Neuronal stem cell (in vitro differentiated cells): ENCODE measurements around the gene CAMTA1.

Source experiments
- DNase-seq: peaks from one replicate; pipeline ENCODE4 v3.0.0-alpha.2; 2013; ENCODE audit warnings: low spot score
- H2AFZ ChIP-seq: one replicate; pipeline ENCODE4 v1.6.1; 2013; ENCODE audit warnings: mild to moderate bottlenecking, low read length, inconsistent platforms
- H2AK5ac ChIP-seq: 2 replicates; pipeline ENCODE4 v1.6.1; 2013; ENCODE audit warnings: low read depth, mild to moderate bottlenecking, inconsistent platforms, low read length, moderate library complexity, mixed read lengths
- H2BK120ac ChIP-seq: 2 replicates; pipeline ENCODE4 v1.6.1; 2013; ENCODE audit warnings: low read depth, mild to moderate bottlenecking, inconsistent platforms, low read length, moderate library complexity, mixed read lengths
- H2BK12ac ChIP-seq: one replicate; pipeline ENCODE4 v1.6.1; 2013; ENCODE audit warnings: low read length, inconsistent platforms
- H2BK15ac ChIP-seq: 2 replicates; pipeline ENCODE4 v1.6.1; 2013; ENCODE audit warnings: mild to moderate bottlenecking, low read length, inconsistent platforms, mixed read lengths
- H2BK5ac ChIP-seq: one replicate; pipeline ENCODE4 v1.6.1; 2013; ENCODE audit warnings: inconsistent platforms, mild to moderate bottlenecking, low read length, moderate library complexity
- H3K14ac ChIP-seq: one replicate; pipeline ENCODE4 v1.6.1; 2013; ENCODE audit warnings: low read length, inconsistent platforms
- H3K18ac ChIP-seq: 2 replicates; pipeline ENCODE4 v1.6.1; 2013; ENCODE audit warnings: low read length, inconsistent platforms
- H3K23ac ChIP-seq: 2 replicates; pipeline ENCODE4 v1.6.1; 2013; ENCODE audit warnings: low read depth, mild to moderate bottlenecking, mixed read lengths, low read length, inconsistent platforms; ENCODE audit not compliant: poor library complexity
- H3K27ac ChIP-seq: replicated peaks from 3 replicates; pipeline ENCODE4 v1.5.1; 2013; ENCODE audit warnings: low read length, inconsistent platforms
- H3K27me3 ChIP-seq, 3 experiments: 2 replicates each; pipeline ENCODE4 v1.6.1; 2013; ENCODE audit warnings: low read length in 3 of 3, mild to moderate bottlenecking in 2 of 3, inconsistent platforms in 1 of 3, low read depth in 1 of 3, mixed read lengths in 1 of 3, moderate library complexity in 1 of 3; ENCODE audit not compliant: control insufficient read depth in 3 of 3, insufficient read depth in 3 of 3
- H3K36me3 ChIP-seq, 2 donors: replicated peaks in 1 of 2; 2 replicates each; pipeline ENCODE4 v1.6.1; 2013; ENCODE audit warnings: low read length in 2 of 2; ENCODE audit not compliant: control insufficient read depth in 2 of 2, insufficient read depth in 2 of 2
- H3K4ac ChIP-seq: 2 replicates; pipeline ENCODE4 v1.6.1; 2013; ENCODE audit warnings: inconsistent platforms, mild to moderate bottlenecking, low read length, moderate library complexity
- H3K4me1 ChIP-seq, 2 donors: 1 replicate in 1 of 2; 2 replicates in 1 of 2; pipeline ENCODE4 v1.6.1; 2013; ENCODE audit warnings: low read length in 2 of 2, low read depth in 1 of 2; ENCODE audit not compliant: control insufficient read depth in 2 of 2, insufficient read depth in 1 of 2
- H3K4me2 ChIP-seq: one replicate; pipeline ENCODE4 v1.6.1; 2013; ENCODE audit warnings: mild to moderate bottlenecking, low read length, inconsistent platforms; ENCODE audit not compliant: insufficient read depth, poor library complexity, severe bottlenecking
- H3K4me3 ChIP-seq, 2 donors: 2 replicates each; pipeline ENCODE4 v1.5.1; 2013; ENCODE audit warnings: low read length in 2 of 2, mild to moderate bottlenecking in 2 of 2, inconsistent platforms in 1 of 2, moderate library complexity in 1 of 2
- H3K79me1 ChIP-seq: one replicate; pipeline ENCODE4 v1.6.1; 2013; ENCODE audit warnings: low read depth, mild to moderate bottlenecking, inconsistent platforms, low read length, moderate library complexity
- H3K9ac ChIP-seq: one replicate; pipeline ENCODE4 v1.6.1; 2013; ENCODE audit warnings: mild to moderate bottlenecking, low read depth, low read length, inconsistent platforms; ENCODE audit not compliant: poor library complexity
- H3K9me3 ChIP-seq, 2 donors: replicated peaks in 1 of 2; 2 replicates each; pipeline versions ENCODE3 to v1.6.1; 2013; ENCODE audit warnings: low read length in 2 of 2, mild to moderate bottlenecking in 2 of 2, inconsistent platforms in 1 of 2, low read depth in 1 of 2, mixed read lengths in 1 of 2, moderate library complexity in 1 of 2; ENCODE audit not compliant: control insufficient read depth in 2 of 2, insufficient read depth in 1 of 2
- H4K8ac ChIP-seq: one replicate; pipeline ENCODE4 v1.6.1; 2013; ENCODE audit warnings: low read depth, mild to moderate bottlenecking, inconsistent platforms, low read length, moderate library complexity
- H4K91ac ChIP-seq: one replicate; pipeline ENCODE4 v1.6.1; 2013; ENCODE audit warnings: low read length, low read depth, mild to moderate bottlenecking, inconsistent platforms; ENCODE audit not compliant: poor library complexity
- WGBS, 2 donors: extraction: QIAGEN DNeasy Blood & Tissue Kit; methylation state at CpG; one replicate each; pipeline ENCODE4 v1.1.7; 2013; ENCODE audit warnings: missing lambda C conversion rate in 2 of 2, mixed read lengths in 1 of 2; ENCODE audit not compliant: insufficient read length in 2 of 2, insufficient replicate concordance in 1 of 2; ENCODE audit errors: extremely low coverage in 2 of 2; 5-methylcytosine and 5-hydroxymethylcytosine counted together

CAMTA1 gene

DNA sequence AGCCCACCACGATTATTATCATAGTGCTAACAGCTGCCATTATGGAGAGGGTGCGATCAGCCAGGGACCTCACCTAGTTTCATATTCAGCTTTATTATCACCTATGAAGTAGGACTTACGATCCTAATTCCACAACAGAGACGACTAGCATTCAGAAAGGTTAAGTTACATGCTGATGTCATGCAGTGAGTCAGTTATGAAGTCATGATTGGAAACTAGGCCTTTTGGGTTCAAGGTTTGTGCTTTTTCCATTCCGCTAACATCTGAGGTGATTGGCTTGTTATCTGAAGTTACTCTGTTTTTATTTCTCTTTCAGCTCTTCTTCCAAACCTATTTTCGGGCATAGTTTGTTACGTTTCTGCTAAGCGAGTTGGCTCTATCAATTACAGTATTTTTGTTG is 251.1 kb downstream of the CAMTA1 start:
- DNase-seq: no peak
- Histone ChIP-seq H2BK120ac (no peak overlapping the region), H3K4me3 (no peak overlapping the region), H3K79me1 (no peaks in the 10 kb centered on the region), H2BK15ac (no peak overlapping the region), H2BK12ac (no peak overlapping the region), H2AFZ (no peak overlapping the region), H3K9ac (no peak overlapping the region), H3K4ac (no peak overlapping the region), H2BK5ac (no peak overlapping the region), H3K14ac (no peak overlapping the region), H3K36me3 (no peaks in the 10 kb centered on the region), H4K8ac (no peak overlapping the region), H3K18ac (no peak overlapping the region), H2AK5ac (no peak overlapping the region), H4K91ac (no peak overlapping the region), H3K27ac (no peak overlapping the region), H3K9me3 (no peaks in the 10 kb centered on the region), H3K23ac (no peak overlapping the region), H3K27me3 (peaks cover 0 to 5% (median 0%) of the 10 kb centered on the region in 3 experiments), H3K4me2 (no peak overlapping the region), H3K4me1 (no peaks in the 10 kb centered on the region)
- WGBS, 2 donors: no CpG with 5 or more reads among the region's 8 CpGs

DNA sequence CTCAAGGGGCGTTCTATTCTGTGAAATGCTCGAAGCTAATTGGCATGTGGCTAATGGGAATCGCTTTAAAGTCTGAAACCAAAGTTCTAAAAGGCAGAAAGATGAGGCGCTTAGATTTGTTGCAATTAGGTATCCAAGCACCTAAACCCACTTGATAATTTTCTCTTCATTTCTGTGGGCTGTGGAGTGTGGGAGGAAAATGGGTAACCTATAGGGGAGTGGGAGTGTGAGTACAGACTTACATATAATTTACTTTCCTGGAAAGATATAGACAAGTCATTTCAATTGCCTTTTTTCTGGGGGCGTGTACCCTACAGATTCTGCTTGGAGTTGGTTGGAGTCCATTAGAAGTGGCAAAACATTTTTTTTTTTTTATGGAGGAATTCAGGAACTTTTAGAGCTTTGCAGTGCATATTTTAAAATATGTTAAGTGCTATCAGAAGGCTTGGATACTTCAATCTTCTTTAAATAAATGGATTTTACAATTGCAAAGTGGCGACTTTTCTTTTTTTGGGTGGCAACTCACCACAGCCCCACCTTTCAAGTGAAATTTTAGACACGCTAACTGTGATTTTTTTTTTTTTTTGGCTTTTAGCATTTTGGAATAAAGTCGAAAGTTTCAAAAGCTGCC is 254.5 kb downstream of the CAMTA1 start:
- Histone ChIP-seq H3K27ac (no peak overlapping the region), H3K14ac (no peak overlapping the region), H4K8ac (no peak overlapping the region), H3K79me1 (no peaks in the 10 kb centered on the region), H2BK12ac (no peak overlapping the region), H2AFZ (no peak overlapping the region), H3K36me3 (no peaks in the 10 kb centered on the region), H3K4me1 (no peaks in the 10 kb centered on the region), H3K4me2 (no peak overlapping the region), H3K23ac (no peak overlapping the region), H2AK5ac (no peak overlapping the region), H2BK15ac (no peak overlapping the region), H4K91ac (no peak overlapping the region), H2BK5ac (no peak overlapping the region), H3K4me3 (no peak overlapping the region), H2BK120ac (no peak overlapping the region), H3K9ac (no peak overlapping the region), H3K18ac (no peak overlapping the region), H3K27me3 (peaks cover 0 to 21% (median 0%) of the 10 kb centered on the region in 3 experiments), H3K9me3 (no peaks in the 10 kb centered on the region), H3K4ac (no peak overlapping the region)
- no CpG with 5 or more reads among the region's 8 CpGs for WGBS, 2 donors
- DNase-seq: no peak

DNA sequence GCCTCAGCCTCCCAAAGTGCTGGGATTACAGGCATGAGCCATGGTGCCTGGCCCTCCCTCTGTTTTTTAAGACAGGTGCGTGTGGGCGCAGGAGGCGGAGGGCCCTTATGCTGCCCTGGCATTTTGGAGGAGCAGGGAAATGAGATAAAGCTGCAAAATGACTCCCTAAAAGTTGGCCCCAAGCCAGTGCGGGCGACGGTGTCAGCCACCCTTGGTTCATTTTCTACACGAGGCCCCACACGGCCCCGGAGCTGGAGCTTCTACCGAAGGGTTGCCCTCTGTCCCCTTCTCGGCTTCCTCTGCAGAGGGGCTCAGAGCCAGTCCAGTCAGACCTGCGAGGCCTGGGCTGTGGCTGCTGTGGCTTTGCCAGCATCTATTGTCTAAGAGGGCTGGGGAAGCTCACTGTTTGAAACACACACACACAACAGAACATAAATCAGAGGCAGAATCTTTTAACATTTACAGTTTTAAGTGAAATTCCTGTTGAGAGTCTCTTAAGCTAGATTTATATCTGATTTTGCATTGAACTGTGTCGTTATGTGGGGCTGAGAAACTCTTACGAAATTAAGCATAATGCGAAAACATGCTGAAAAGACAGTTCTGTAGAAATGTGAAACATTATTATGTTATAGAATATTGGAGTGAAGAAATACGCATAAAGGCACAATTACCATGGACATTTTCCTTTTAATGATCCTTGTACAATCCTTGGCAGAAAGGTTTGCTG is 255.9 kb downstream of the CAMTA1 start:
- Histone ChIP-seq H3K9me3 (no peaks in the 10 kb centered on the region), H2AK5ac (no peak overlapping the region), H4K91ac (no peak overlapping the region), H3K9ac (no peak overlapping the region), H3K27me3 (peaks cover 0 to 26% (median 0%) of the 10 kb centered on the region in 3 experiments), H4K8ac (no peak overlapping the region), H2BK120ac (no peak overlapping the region), H3K27ac (no peak overlapping the region), H3K18ac (no peak overlapping the region), H2AFZ (no peak overlapping the region), H3K4me1 (no peaks in the 10 kb centered on the region), H3K79me1 (no peaks in the 10 kb centered on the region), H3K4me2 (no peak overlapping the region), H2BK15ac (no peak overlapping the region), H3K36me3 (no peaks in the 10 kb centered on the region), H3K23ac (no peak overlapping the region), H2BK5ac (no peak overlapping the region), H3K4ac (no peak overlapping the region), H3K4me3 (no peak overlapping the region), H3K14ac (no peak overlapping the region), H2BK12ac (no peak overlapping the region)
- no peak for DNase-seq
- WGBS, 2 donors: no CpG with 5 or more reads among the region's 16 CpGs

DNA sequence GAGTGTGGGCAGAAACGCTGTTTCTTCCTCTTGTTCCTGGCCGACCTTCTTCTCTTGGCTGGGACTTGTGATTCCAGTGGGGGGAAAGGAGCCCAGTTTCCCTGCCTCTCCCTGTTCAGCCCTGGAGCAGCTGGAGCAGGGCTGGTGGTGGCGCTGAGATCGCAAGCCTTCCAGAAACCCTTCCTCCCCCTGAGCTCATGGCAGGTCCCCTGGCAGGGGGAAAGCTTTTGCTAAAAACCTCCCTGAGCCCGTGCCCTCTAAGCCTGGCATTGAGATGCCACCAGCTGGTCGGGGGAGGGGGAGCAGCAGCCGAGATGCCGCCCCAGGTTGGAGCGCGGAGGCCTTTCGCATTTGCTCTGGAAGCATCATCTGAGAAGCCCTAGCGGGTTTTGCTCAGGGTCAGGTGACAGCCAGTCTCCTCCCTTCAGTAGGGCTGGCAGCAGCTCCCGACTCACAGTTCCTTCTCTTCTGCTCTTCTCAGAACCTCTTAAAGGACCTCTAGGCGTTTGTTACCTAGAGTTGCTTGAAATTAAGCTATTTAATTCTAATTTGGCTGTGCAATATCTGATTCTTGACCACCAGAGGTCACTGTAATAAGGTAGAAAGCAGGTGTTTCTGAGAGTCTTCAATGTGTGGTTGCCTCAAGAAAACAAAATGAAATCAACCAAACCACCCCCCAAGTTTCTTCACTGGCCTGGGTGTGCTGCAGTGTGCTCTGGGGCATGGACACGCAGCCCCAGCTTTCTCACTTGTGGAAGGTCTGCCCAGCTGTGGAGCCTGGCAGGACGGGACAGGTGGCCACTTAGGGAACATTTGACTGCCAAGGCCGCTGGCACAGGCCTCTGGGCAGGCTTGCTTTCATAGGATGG is 257.3 kb downstream of the CAMTA1 start:
- Histone ChIP-seq H2AK5ac (no peak overlapping the region), H4K8ac (no peak overlapping the region), H3K14ac (no peak overlapping the region), H3K4ac (no peak overlapping the region), H2BK120ac (no peak overlapping the region), H3K4me2 (no peak overlapping the region), H2BK12ac (no peak overlapping the region), H4K91ac (no peak overlapping the region), H3K23ac (no peak overlapping the region), H2BK5ac (no peak overlapping the region), H3K27ac (no peak overlapping the region), H2BK15ac (no peak overlapping the region), H3K36me3 (no peaks in the 10 kb centered on the region), H2AFZ (no peak overlapping the region), H3K18ac (peak overlapping the region; percentile 16), H3K9me3 (no peaks in the 10 kb centered on the region), H3K4me1 (no peaks in the 10 kb centered on the region), H3K79me1 (no peaks in the 10 kb centered on the region), H3K9ac (no peak overlapping the region), H3K27me3 (peaks cover 0 to 26% (median 0%) of the 10 kb centered on the region in 3 experiments), H3K4me3 (no peak overlapping the region)
- no CpG with 5 or more reads among the region's 17 CpGs for WGBS, 2 donors
- DNase-seq: peak; percentile 15
